Endometrium (tissue), 2 donors: ENCODE measurements around the gene SPPL2A.
"Not testable (repeated sequence)": the region's sequence is repeated elsewhere in the genome, so short reads cannot be mapped to it uniquely, and the experiment has no call there.

Experiments
- FAIRE-seq: peaks from 2 replicates; lab custom pipeline; 2012; peaks lifted over from hg19 to GRCh38; lab: Jason Lieb, UNC
- donor health status: control.
- donor health status: control.

The SPPL2A gene

GRCh38 chr15:50773389-50773788, 7.9 kb upstream of the SPPL2A start:
- FAIRE-seq, result no peak

- FAIRE-seq, result no peak
Measured at GRCh38 chr15:50767332-50767861, 1.9 kb upstream of the SPPL2A start.

GRCh38 chr15:50764461-50765194, 878 bp downstream of the SPPL2A start:
- FAIRE-seq, result no peak

GRCh38 chr15:50758712-50759205, 6.7 kb downstream of the SPPL2A start:
- FAIRE-seq, result no peak

- no peak for FAIRE-seq
Measured at GRCh38 chr15:50753463-50753862, 12.0 kb downstream of the SPPL2A start.

- no peak for FAIRE-seq
Measured at GRCh38 chr15:50751394-50751793, 14.1 kb downstream of the SPPL2A start.

GRCh38 chr15:50750227-50750705, 15.2 kb downstream of the SPPL2A start:
- no peak for FAIRE-seq

GRCh38 chr15:50747523-50747922, 18.0 kb downstream of the SPPL2A start:
- FAIRE-seq, result no peak

GRCh38 chr15:50744601-50745000, 20.9 kb downstream of the SPPL2A start:
- no peak for FAIRE-seq

- no peak for FAIRE-seq
Measured at GRCh38 chr15:50740955-50741354, 24.6 kb downstream of the SPPL2A start.

GRCh38 chr15:50736823-50737222, 28.7 kb downstream of the SPPL2A start:
- no peak for FAIRE-seq

- no peak for FAIRE-seq
Measured at GRCh38 chr15:50735156-50735555, 30.4 kb downstream of the SPPL2A start.

GRCh38 chr15:50726315-50726714, 39.2 kb downstream of the SPPL2A start:
- no peak for FAIRE-seq

GRCh38 chr15:50718700-50719125, 46.8 kb downstream of the SPPL2A start:
- FAIRE-seq, result no peak

- FAIRE-seq, result no peak
Measured at GRCh38 chr15:50712018-50712417, 53.5 kb downstream of the SPPL2A start.

GRCh38 chr15:50710585-50710984, 54.9 kb downstream of the SPPL2A start:
- no peak for FAIRE-seq

GRCh38 chr15:50707878-50708427, 57.6 kb downstream of the SPPL2A start:
- FAIRE-seq, result no peak

- FAIRE-seq, result no peak
Measured at GRCh38 chr15:50702762-50703334, 62.7 kb downstream of the SPPL2A start.

- FAIRE-seq, result no peak
Measured at GRCh38 chr15:50698101-50698500, 67.4 kb downstream of the SPPL2A start.

- FAIRE-seq, result no peak
Measured at GRCh38 chr15:50697109-50697797, 68.3 kb downstream of the SPPL2A start.

GRCh38 chr15:50694634-50695165, 70.8 kb downstream of the SPPL2A start:
- not testable (repeated sequence) for FAIRE-seq

- FAIRE-seq, result no peak
Measured at GRCh38 chr15:50687302-50687902, 78.1 kb downstream of the SPPL2A start.
